BLaER1 (cell line): ENCODE measurements around the gene COQ10A.
A peak's percentile ranks its signal among the peaks of the same experiment; 100 is the strongest.

Experiments used
- H3K27ac ChIP-seq: shearing (Covaris generic); formaldehyde crosslinking; 2 replicates; pipeline ENCODE4 v1.8.1; 2022
- H3K27me3 ChIP-seq: shearing (Covaris generic); formaldehyde crosslinking; 2 replicates; pipeline ENCODE4 v1.8.1; 2022
- H3K36me3 ChIP-seq: shearing (Covaris generic); formaldehyde crosslinking; 2 replicates; pipeline ENCODE4 v1.8.1; 2022
- H3K4me1 ChIP-seq: shearing (Covaris generic); formaldehyde crosslinking; 2 replicates; pipeline ENCODE4 v1.8.1; 2022
- H3K4me2 ChIP-seq: shearing (Covaris generic); formaldehyde crosslinking; 2 replicates; pipeline ENCODE4 v1.8.1; 2022
- H3K4me3 ChIP-seq: shearing (Covaris generic); formaldehyde crosslinking; 2 replicates; pipeline ENCODE4 v1.8.1; 2022
- H3K9ac ChIP-seq: shearing (Covaris generic); formaldehyde crosslinking; 2 replicates; pipeline ENCODE4 v1.8.1; 2022
- H3K9me3 ChIP-seq: shearing (Covaris generic); formaldehyde crosslinking; 2 replicates; pipeline ENCODE4 v1.8.1; 2022
- H4K20me1 ChIP-seq: shearing (Covaris generic); formaldehyde crosslinking; 2 replicates; pipeline ENCODE4 v1.8.1; 2022
- Cebpa-rat ChIP-seq: shearing (Covaris generic); IDR thresholded peaks from 2 replicates; pipeline ENCODE4 v1.8.1; 2022

The COQ10A gene

DNA sequence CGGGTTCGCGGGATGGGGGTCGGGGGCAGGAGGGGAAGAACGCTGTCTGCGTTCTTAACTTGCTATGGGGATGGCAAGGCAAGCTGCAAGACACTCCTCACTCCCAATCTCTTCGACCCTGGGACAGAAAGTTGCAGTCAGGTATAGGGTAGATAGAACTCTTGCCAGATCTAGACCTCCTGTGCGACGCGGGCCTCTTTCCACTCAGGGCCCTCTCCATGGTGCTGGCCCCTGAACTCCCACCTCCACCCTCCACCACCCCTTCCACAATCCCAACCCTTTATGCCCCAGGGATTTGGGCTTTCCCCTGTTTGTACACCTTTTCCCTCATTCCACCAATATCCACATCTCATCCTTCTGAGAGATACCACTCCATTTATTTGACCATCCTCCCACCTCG lies 41.8 kb upstream of the COQ10A start:
- peak overlapping the region; percentile 76 for H3K4me3 ChIP-seq
- peaks cover 68% of the 10 kb centered on the region for H3K4me1 ChIP-seq
- peak overlapping the region; percentile 83 for H3K9ac ChIP-seq
- H3K4me2 ChIP-seq, result peak overlapping the region; percentile 97
- peak overlapping the region; percentile 74 for H3K27ac ChIP-seq
- peaks cover 12% of the 10 kb centered on the region for H3K36me3 ChIP-seq
- H3K27me3 ChIP-seq, result no peaks in the 10 kb centered on the region
- no peaks in the 10 kb centered on the region for H3K9me3 ChIP-seq
- no peak for TF ChIP-seq Cebpa-rat
- 0 out of 2 replicates have a peak, but pooled peaks cover 12% of the 10 kb centered on the region for H4K20me1 ChIP-seq

DNA sequence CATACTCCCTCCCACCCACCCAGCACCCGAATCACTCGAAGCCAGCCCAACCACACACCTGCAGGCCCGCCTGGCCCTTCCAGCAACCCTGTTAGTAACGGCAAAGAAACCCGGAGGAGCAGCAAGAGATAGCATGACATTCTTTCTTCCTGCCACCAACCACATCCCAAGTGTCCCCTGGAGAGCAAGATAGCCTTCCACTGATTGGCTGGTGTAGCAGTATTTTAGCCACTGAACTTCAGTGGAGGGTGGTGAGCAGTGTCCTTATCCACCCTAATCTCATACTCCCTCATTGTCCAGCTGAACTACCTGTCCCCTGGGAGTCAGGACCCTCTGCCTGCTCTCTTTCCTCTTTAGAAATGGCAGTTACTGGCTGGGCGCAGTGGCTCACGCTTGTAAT lies 37.7 kb upstream of the COQ10A start:
- TF ChIP-seq Cebpa-rat, result no peak
- H4K20me1 ChIP-seq, result no peaks in the 10 kb centered on the region
- H3K4me2 ChIP-seq, result peak overlapping the region; percentile 73
- no peak overlapping the region for H3K4me3 ChIP-seq
- H3K27ac ChIP-seq, result peak overlapping the region; percentile 71
- H3K36me3 ChIP-seq, result peaks cover 12% of the 10 kb centered on the region
- no peaks in the 10 kb centered on the region for H3K27me3 ChIP-seq
- H3K9me3 ChIP-seq, result no peaks in the 10 kb centered on the region
- H3K9ac ChIP-seq, result no peak overlapping the region
- peaks cover 58% of the 10 kb centered on the region for H3K4me1 ChIP-seq

DNA sequence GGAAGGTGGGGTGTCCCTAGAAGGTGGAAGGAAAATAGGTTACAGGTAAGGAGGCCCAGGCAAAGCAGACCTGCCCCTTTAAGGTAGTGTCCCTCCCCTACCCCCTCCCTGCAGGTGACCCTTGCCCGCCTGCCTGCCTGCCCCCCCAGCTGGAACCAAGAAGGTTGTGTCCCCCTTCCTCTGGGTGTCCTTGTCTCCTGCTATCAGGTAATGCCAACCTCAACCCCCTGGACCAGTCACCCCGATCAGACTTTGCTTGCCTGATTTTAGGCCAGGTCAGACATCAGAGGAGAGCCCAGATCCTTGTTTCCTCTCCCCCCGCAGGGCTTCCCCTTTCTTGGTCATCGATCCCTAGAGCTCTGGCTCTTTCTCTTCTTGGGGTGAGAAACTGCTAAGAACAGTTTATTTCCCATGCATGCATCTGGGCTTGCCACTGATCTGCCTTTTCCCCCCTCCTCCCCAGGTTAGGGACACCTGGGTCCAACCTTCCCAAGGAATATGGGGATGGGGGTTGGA lies 36.8 kb upstream of the COQ10A start, which contains the start of gene SLC39A5:
TSS of gene SLC39A5 (plus strand) at position 136 of the 516 bp plus-strand sequence. CDS start 1,224 bp downstream, outside the sequence.
- Histone ChIP-seq H3K36me3 (peaks cover 12% of the 10 kb centered on the region), H3K9me3 (no peaks in the 10 kb centered on the region), H3K9ac (0 out of 2 replicates have a peak within 1 kb of the TSS, but pooled peaks have one; percentile 5), H3K27me3 (no peaks in the 10 kb centered on the region), H3K4me3 (no peak within 1 kb of the TSS), H3K27ac (peak within 1 kb of the TSS; percentile 71), H3K4me1 (peaks cover 53% of the 10 kb centered on the region), H4K20me1 (no peaks in the 10 kb centered on the region), H3K4me2 (peak within 1 kb of the TSS; percentile 73)
- no peak for TF ChIP-seq Cebpa-rat

DNA sequence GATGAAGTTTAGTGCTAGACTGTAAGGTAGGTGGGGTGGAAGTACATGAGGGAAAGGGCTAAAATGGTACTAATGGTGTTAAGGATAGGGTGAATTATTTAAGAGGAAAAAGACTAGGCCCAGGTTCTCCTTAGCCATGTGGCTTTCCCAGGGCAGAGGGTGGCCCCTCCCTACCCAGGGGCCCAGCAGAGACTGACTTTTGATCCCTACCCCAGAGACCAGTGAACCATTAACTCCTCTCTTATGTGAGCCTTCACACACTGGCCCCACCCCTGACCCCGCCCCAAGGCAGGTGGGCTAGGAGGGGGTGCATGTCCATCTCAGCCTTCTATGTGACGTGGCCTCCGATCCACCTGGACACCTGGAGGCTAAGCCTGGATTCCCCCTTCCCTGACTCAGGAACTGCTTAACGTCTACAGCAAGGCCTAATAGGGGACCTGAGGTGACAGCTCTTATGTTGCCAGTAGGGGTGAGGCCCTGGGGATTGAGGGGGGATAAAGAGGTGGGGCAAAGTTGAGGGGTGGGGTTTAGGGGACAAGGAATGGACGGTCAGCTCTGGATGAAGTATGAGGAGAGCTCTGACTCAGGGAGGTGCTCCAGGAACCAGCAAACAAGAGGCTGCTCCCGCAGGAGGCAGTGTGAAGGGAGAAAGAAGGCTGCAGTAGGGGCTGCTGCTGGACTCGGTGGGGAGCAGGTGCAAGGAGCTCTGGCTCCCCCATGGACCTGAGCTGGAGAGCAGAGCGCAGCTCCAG lies 36.1 kb upstream of the COQ10A start:
- H3K36me3 ChIP-seq, result peaks cover 11% of the 10 kb centered on the region
- peak overlapping the region; percentile 69 for H3K27ac ChIP-seq
- H3K27me3 ChIP-seq, result no peaks in the 10 kb centered on the region
- no peaks in the 10 kb centered on the region for H4K20me1 ChIP-seq
- TF ChIP-seq Cebpa-rat, result no peak
- H3K4me1 ChIP-seq, result peaks cover 46% of the 10 kb centered on the region
- H3K9ac ChIP-seq, result 0 out of 2 replicates have a peak overlapping the region, but pooled peaks have one; percentile 5
- H3K4me3 ChIP-seq, result no peak overlapping the region
- H3K4me2 ChIP-seq, result peak overlapping the region; percentile 73
- H3K9me3 ChIP-seq, result no peaks in the 10 kb centered on the region

DNA sequence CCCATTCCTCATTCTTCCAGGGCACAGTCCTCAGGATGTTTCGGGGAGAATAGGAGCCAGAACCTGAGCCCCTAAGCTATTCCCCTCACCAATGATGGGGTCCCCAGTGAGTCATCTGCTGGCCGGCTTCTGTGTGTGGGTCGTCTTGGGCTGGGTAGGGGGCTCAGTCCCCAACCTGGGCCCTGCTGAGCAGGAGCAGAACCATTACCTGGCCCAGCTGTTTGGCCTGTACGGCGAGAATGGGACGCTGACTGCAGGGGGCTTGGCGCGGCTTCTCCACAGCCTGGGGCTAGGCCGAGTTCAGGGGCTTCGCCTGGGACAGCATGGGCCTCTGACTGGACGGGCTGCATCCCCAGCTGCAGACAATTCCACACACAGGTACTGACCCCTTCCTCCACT lies 35.6 kb upstream of the COQ10A start:
- H3K9ac ChIP-seq, result no peak overlapping the region
- TF ChIP-seq Cebpa-rat, result no peak
- peaks cover 42% of the 10 kb centered on the region for H3K4me1 ChIP-seq
- no peaks in the 10 kb centered on the region for H4K20me1 ChIP-seq
- H3K36me3 ChIP-seq, result peaks cover 11% of the 10 kb centered on the region
- peak overlapping the region; percentile 73 for H3K4me2 ChIP-seq
- H3K4me3 ChIP-seq, result no peak overlapping the region
- H3K27me3 ChIP-seq, result no peaks in the 10 kb centered on the region
- no peaks in the 10 kb centered on the region for H3K9me3 ChIP-seq
- 0 out of 2 replicates have a peak overlapping the region, but pooled peaks have one; percentile 22 for H3K27ac ChIP-seq

DNA sequence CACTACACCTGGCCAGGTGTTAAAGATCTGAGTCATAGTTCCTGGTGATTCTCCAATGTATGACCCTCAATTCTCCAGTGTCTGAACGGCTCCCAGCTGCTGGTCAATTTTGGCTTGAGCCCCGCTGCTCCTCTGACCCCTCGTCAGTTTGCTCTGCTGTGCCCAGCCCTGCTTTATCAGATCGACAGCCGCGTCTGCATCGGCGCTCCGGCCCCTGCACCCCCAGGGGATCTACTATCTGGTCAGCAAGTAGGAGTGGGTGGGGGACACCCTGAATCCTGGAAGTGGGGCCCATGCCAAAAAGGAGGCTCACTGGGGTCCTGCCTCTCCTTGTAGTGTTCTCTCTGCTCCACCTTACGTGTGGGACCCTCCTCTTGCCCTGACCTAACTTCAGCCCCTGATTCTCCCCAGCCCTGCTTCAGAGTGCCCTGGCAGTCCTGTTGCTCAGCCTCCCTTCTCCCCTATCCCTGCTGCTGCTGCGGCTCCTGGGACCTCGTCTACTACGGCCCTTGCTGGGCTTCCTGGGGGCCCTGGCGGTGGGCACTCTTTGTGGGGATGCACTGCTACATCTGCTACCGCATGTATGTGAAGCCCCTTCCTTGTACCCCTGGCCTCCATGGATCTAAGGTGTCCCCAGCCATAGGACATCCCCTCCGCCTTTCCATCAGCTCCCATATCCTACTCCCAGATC lies 31.9 kb upstream of the COQ10A start:
- H3K9ac ChIP-seq, result 0 out of 2 replicates have a peak overlapping the region, but pooled peaks have one; percentile 10
- no peak overlapping the region for H3K27ac ChIP-seq
- no peaks in the 10 kb centered on the region for H3K9me3 ChIP-seq
- peaks cover 7% of the 10 kb centered on the region; the same call in 1 of the 2 replicates for H4K20me1 ChIP-seq
- no peaks in the 10 kb centered on the region for H3K27me3 ChIP-seq
- no peak overlapping the region for H3K4me2 ChIP-seq
- H3K4me1 ChIP-seq, result peaks cover 23% of the 10 kb centered on the region
- peaks cover 43% of the 10 kb centered on the region for H3K36me3 ChIP-seq
- H3K4me3 ChIP-seq, result no peak overlapping the region
- TF ChIP-seq Cebpa-rat, result no peak

DNA sequence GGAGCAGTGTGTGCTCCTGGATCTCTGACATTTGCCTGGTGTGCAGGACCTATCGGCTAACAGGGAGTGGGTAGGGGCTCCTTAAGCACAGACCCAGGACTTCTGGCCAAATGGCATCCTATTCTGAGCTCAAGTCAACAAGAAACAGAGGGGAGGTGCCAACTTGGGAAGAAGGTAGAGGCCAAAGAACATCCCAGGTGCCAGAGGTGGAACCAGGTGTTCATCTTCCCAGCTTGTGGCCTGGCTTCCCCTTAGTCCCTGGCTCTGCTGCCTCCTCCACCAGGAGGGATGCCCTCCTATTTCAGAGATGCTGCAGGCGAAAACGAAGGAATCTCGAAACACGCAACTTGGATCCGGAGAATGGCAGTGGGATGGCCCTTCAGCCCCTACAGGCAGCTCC lies 30.7 kb upstream of the COQ10A start:
- TF ChIP-seq Cebpa-rat, result no peak
- Histone ChIP-seq H4K20me1 (peaks cover 10% of the 10 kb centered on the region; the same call in 1 of the 2 replicates), H3K36me3 (peaks cover 53% of the 10 kb centered on the region), H3K4me3 (no peak overlapping the region), H3K9me3 (no peaks in the 10 kb centered on the region), H3K9ac (no peak overlapping the region), H3K27me3 (no peaks in the 10 kb centered on the region), H3K4me1 (peaks cover 11% of the 10 kb centered on the region), H3K4me2 (no peak overlapping the region), H3K27ac (no peak overlapping the region)

DNA sequence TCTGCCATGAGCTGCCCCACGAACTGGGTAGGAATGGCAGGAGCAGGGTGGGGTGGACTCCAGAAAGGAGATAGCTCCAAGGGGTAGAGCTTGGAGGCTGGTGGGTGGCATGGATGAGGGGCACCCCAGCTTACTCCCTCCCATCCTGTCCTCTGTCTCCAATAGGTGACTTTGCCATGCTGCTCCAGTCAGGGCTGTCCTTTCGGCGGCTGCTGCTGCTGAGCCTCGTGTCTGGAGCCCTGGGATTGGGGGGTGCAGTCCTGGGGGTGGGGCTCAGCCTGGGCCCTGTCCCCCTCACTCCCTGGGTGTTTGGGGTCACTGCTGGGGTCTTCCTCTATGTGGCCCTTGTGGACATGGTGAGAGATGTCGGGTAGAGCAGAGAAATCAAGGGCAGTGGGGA lies 29.8 kb upstream of the COQ10A start:
- no peak overlapping the region for H3K27ac ChIP-seq
- H3K9me3 ChIP-seq, result no peaks in the 10 kb centered on the region
- no peak overlapping the region for H3K4me3 ChIP-seq
- H3K4me1 ChIP-seq, result peaks cover 2% of the 10 kb centered on the region
- peaks cover 62% of the 10 kb centered on the region for H3K36me3 ChIP-seq
- TF ChIP-seq Cebpa-rat, result no peak
- H4K20me1 ChIP-seq, result peaks cover 16% of the 10 kb centered on the region; the same call in 1 of the 2 replicates
- no peak overlapping the region for H3K4me2 ChIP-seq
- H3K9ac ChIP-seq, result no peak overlapping the region
- no peaks in the 10 kb centered on the region for H3K27me3 ChIP-seq

DNA sequence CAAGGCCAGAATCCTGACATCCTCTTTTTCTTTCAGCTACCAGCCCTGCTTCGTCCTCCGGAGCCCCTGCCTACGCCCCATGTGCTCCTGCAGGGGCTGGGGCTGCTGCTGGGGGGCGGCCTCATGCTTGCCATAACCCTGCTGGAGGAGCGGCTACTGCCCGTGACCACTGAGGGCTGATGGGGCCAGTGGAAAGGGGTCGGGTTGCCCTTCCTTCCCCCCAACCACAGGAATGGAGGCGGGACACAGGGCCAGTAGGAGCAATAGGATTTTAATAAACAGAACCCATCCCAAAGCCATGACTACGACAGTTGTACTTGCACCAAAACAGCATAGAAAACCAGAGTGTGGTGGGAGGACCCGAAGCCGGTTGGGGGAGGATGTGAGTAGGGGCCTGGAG lies 29.2 kb upstream of the COQ10A start:
- H3K9ac ChIP-seq, result no peak overlapping the region
- H4K20me1 ChIP-seq, result peaks cover 18% of the 10 kb centered on the region; the same call in 1 of the 2 replicates
- no peaks in the 10 kb centered on the region for H3K27me3 ChIP-seq
- H3K4me3 ChIP-seq, result no peak overlapping the region
- H3K9me3 ChIP-seq, result no peaks in the 10 kb centered on the region
- H3K4me2 ChIP-seq, result no peak overlapping the region
- no peak for TF ChIP-seq Cebpa-rat
- no peak overlapping the region for H3K27ac ChIP-seq
- peaks cover 68% of the 10 kb centered on the region for H3K36me3 ChIP-seq
- H3K4me1 ChIP-seq, result no peaks in the 10 kb centered on the region
